ENCODE data around the gene IDUA. TPM values are rescaled to one million over a fixed set of nuclear protein-coding genes. Genes with fewer than 3 reads are reported as not detected.

IDUA gene
- total and polyA plus RNA-seq, 7 experiments from 2014 or later: 8.3 to 72.4 (median 62.9) TPM

- H3K27me3 ChIP-seq (ENCODE audit: control insufficient read depth in 2 of 2, insufficient read depth in 2 of 2, low read length in 2 of 2): no peaks in the 10 kb centered on the region
- H3K4me3 ChIP-seq (ENCODE audit: low read length): no peak overlapping the region
- no peaks in the 10 kb centered on the region for H3K4me1 ChIP-seq (ENCODE audit: control insufficient read depth in 2 of 2, insufficient read depth in 2 of 2, low read length in 2 of 2)
- intact Hi-C loops (cut with micrococcal nuclease): no loop called here
- Mint-ChIP-seq H3K4me1 (peaks cover 0 to 11% (median 8%) of the 10 kb centered on the region in 7 donors), H3K27me3 (no peaks in the 10 kb centered on the region), H3K27ac (no peak overlapping the region), H3K4me3 (no peak overlapping the region), H3K36me3 (peaks cover 0 to 11% (median 4%) of the 10 kb centered on the region in 5 donors), H3K9me3 (no peaks in the 10 kb centered on the region)
- CTCF ChIA-PET: no interaction called here
- no peak for DNase-seq
- POLR2A ChIA-PET: no interaction called here
- no peak overlapping the region for H3K27ac ChIP-seq (ENCODE audit: low read depth, low read length)
- ATAC-seq: no peak
- peaks cover 0 to 28% (median 0%) of the 10 kb centered on the region in 3 experiments for H3K36me3 ChIP-seq (ENCODE audit: control insufficient read depth in 2 of 3, insufficient read depth in 3 of 3, low read length in 3 of 3)
- no peaks in the 10 kb centered on the region for H3K9me3 ChIP-seq (ENCODE audit: control insufficient read depth in 2 of 3, low read length in 3 of 3)
These were observed 36.3 kb downstream of the IDUA start for GRCh38 chr4:1023075-1023640.

GRCh38 chr4:1023895-1024740 lies 37.3 kb downstream of the IDUA start:
- H3K4me1 Mint-ChIP-seq: peaks cover 0 to 11% (median 8%) of the 10 kb centered on the region in 7 donors
- POLR2A ChIA-PET: no interaction called here
- DNase-seq (no peak), ATAC-seq (no peak)
- H3K36me3 Mint-ChIP-seq: peaks cover 0 to 11% (median 4%) of the 10 kb centered on the region in 5 donors
- intact Hi-C loops (cut with micrococcal nuclease): no loop called here
- Histone ChIP-seq H3K27me3 (ENCODE audit: control insufficient read depth in 2 of 2, insufficient read depth in 2 of 2, low read length in 2 of 2) (no peaks in the 10 kb centered on the region), H3K4me3 (ENCODE audit: low read length) (no peak overlapping the region), H3K4me1 (ENCODE audit: control insufficient read depth in 2 of 2, insufficient read depth in 2 of 2, low read length in 2 of 2) (no peaks in the 10 kb centered on the region), H3K9me3 (ENCODE audit: control insufficient read depth in 2 of 3, low read length in 3 of 3) (no peaks in the 10 kb centered on the region), H3K27ac (ENCODE audit: low read depth, low read length) (no peak overlapping the region), H3K36me3 (ENCODE audit: control insufficient read depth in 2 of 3, insufficient read depth in 3 of 3, low read length in 3 of 3) (peaks cover 0 to 28% (median 0%) of the 10 kb centered on the region in 3 experiments)
- no peaks in the 10 kb centered on the region for H3K9me3 Mint-ChIP-seq
- peak overlapping the region in 1 of 9 donors; percentile 28 for H3K27ac Mint-ChIP-seq
- CTCF ChIA-PET: no interaction called here
- H3K27me3 Mint-ChIP-seq: no peaks in the 10 kb centered on the region
- no peak overlapping the region for H3K4me3 Mint-ChIP-seq

GRCh38 chr4:1024882-1025545 lies 38.2 kb downstream of the IDUA start:
- H3K4me1 Mint-ChIP-seq: peaks cover 0 to 11% (median 5%) of the 10 kb centered on the region in 7 donors
- peaks cover 0 to 11% (median 4%) of the 10 kb centered on the region in 5 donors for H3K36me3 Mint-ChIP-seq
- no peaks in the 10 kb centered on the region for H3K27me3 ChIP-seq (ENCODE audit: control insufficient read depth in 2 of 2, insufficient read depth in 2 of 2, low read length in 2 of 2)
- ChIA-PET POLR2A (no interaction called here), CTCF (no interaction called here)
- no peaks in the 10 kb centered on the region for H3K27me3 Mint-ChIP-seq
- peaks cover 0 to 28% (median 0%) of the 10 kb centered on the region in 3 experiments for H3K36me3 ChIP-seq (ENCODE audit: control insufficient read depth in 2 of 3, insufficient read depth in 3 of 3, low read length in 3 of 3)
- peak overlapping the region in 2 of 9 donors; percentile 38 to 45 for H3K27ac Mint-ChIP-seq
- DNase-seq: no peak
- H3K9me3 ChIP-seq (ENCODE audit: control insufficient read depth in 2 of 3, low read length in 3 of 3): no peaks in the 10 kb centered on the region
- H3K4me1 ChIP-seq (ENCODE audit: control insufficient read depth in 2 of 2, insufficient read depth in 2 of 2, low read length in 2 of 2): no peaks in the 10 kb centered on the region
- no peaks in the 10 kb centered on the region for H3K9me3 Mint-ChIP-seq
- no peak overlapping the region for H3K27ac ChIP-seq (ENCODE audit: low read depth, low read length)
- ATAC-seq: no peak
- no peak overlapping the region for H3K4me3 ChIP-seq (ENCODE audit: low read length)
- intact Hi-C loops (cut with micrococcal nuclease): no loop called here
- no peak overlapping the region for H3K4me3 Mint-ChIP-seq

GRCh38 chr4:1026115-1026514 lies 39.3 kb downstream of the IDUA start:
- Histone ChIP-seq H3K4me1 (ENCODE audit: control insufficient read depth in 2 of 2, insufficient read depth in 2 of 2, low read length in 2 of 2) (no peaks in the 10 kb centered on the region), H3K9me3 (ENCODE audit: control insufficient read depth in 2 of 3, low read length in 3 of 3) (no peaks in the 10 kb centered on the region), H3K27ac (ENCODE audit: low read depth, low read length) (no peak overlapping the region), H3K27me3 (ENCODE audit: control insufficient read depth in 2 of 2, insufficient read depth in 2 of 2, low read length in 2 of 2) (no peaks in the 10 kb centered on the region), H3K4me3 (ENCODE audit: low read length) (no peak overlapping the region), H3K36me3 (ENCODE audit: control insufficient read depth in 2 of 3, insufficient read depth in 3 of 3, low read length in 3 of 3) (peaks cover 0 to 28% (median 0%) of the 10 kb centered on the region in 3 experiments)
- peaks cover 0 to 11% (median 4%) of the 10 kb centered on the region in 5 donors for H3K36me3 Mint-ChIP-seq
- peak; percentile 67 for ATAC-seq
- no peaks in the 10 kb centered on the region for H3K27me3 Mint-ChIP-seq
- POLR2A ChIA-PET: no interaction called here
- DNase-seq: peak in 1 of 9 donors; percentile 51
- H3K4me3 Mint-ChIP-seq: no peak overlapping the region
- CTCF ChIA-PET: no interaction called here
- no peaks in the 10 kb centered on the region for H3K9me3 Mint-ChIP-seq
- peaks cover 0 to 11% (median 3%) of the 10 kb centered on the region in 7 donors for H3K4me1 Mint-ChIP-seq
- peak overlapping the region in 1 of 9 donors; percentile 17 for H3K27ac Mint-ChIP-seq
- intact Hi-C loops (cut with micrococcal nuclease): no loop called here

- Mint-ChIP-seq H3K4me3 (no peak overlapping the region), H3K27me3 (no peaks in the 10 kb centered on the region), H3K36me3 (peaks cover 0 to 11% (median 4%) of the 10 kb centered on the region in 5 donors), H3K4me1 (peaks cover 0 to 11% (median 3%) of the 10 kb centered on the region in 7 donors), H3K9me3 (no peaks in the 10 kb centered on the region), H3K27ac (no peak overlapping the region)
- no peak for DNase-seq
- H3K27ac ChIP-seq (ENCODE audit: low read depth, low read length): no peak overlapping the region
- CTCF ChIA-PET: no interaction called here
- H3K9me3 ChIP-seq (ENCODE audit: control insufficient read depth in 2 of 3, low read length in 3 of 3): no peaks in the 10 kb centered on the region
- intact Hi-C loops (cut with micrococcal nuclease): no loop called here
- no peaks in the 10 kb centered on the region for H3K27me3 ChIP-seq (ENCODE audit: control insufficient read depth in 2 of 2, insufficient read depth in 2 of 2, low read length in 2 of 2)
- H3K4me1 ChIP-seq (ENCODE audit: control insufficient read depth in 2 of 2, insufficient read depth in 2 of 2, low read length in 2 of 2): no peaks in the 10 kb centered on the region
- POLR2A ChIA-PET: no interaction called here
- H3K36me3 ChIP-seq (ENCODE audit: control insufficient read depth in 2 of 3, insufficient read depth in 3 of 3, low read length in 3 of 3): peaks cover 0 to 26% (median 0%) of the 10 kb centered on the region in 3 experiments
- ATAC-seq: no peak
- H3K4me3 ChIP-seq (ENCODE audit: low read length): no peak overlapping the region
These were observed 40.5 kb downstream of the IDUA start for GRCh38 chr4:1027219-1027914.

GRCh38 chr4:1027915-1028238 lies 41.0 kb downstream of the IDUA start:
- Histone ChIP-seq H3K4me1 (ENCODE audit: control insufficient read depth in 2 of 2, insufficient read depth in 2 of 2, low read length in 2 of 2) (no peaks in the 10 kb centered on the region), H3K4me3 (ENCODE audit: low read length) (no peak overlapping the region), H3K36me3 (ENCODE audit: control insufficient read depth in 2 of 3, insufficient read depth in 3 of 3, low read length in 3 of 3) (peaks cover 0 to 21% (median 0%) of the 10 kb centered on the region in 3 experiments), H3K9me3 (ENCODE audit: control insufficient read depth in 2 of 3, low read length in 3 of 3) (no peaks in the 10 kb centered on the region), H3K27ac (ENCODE audit: low read depth, low read length) (no peak overlapping the region), H3K27me3 (ENCODE audit: control insufficient read depth in 2 of 2, insufficient read depth in 2 of 2, low read length in 2 of 2) (no peaks in the 10 kb centered on the region)
- Mint-ChIP-seq H3K27me3 (no peaks in the 10 kb centered on the region), H3K4me3 (no peak overlapping the region), H3K9me3 (no peaks in the 10 kb centered on the region), H3K27ac (no peak overlapping the region), H3K4me1 (peaks cover 0 to 11% (median 3%) of the 10 kb centered on the region in 7 donors), H3K36me3 (peaks cover 0 to 11% (median 4%) of the 10 kb centered on the region in 5 donors)
- intact Hi-C loops (cut with micrococcal nuclease): no loop called here
- ChIA-PET CTCF (no interaction called here), POLR2A (no interaction called here)
- no peak for ATAC-seq
- DNase-seq: no peak

All from naive thymus-derived CD4-positive, alpha-beta T cell (primary cell).